Vagina (tissue), 2 donors: ENCODE results near the gene ATXN10. TPM values are rescaled to one million over a fixed set of nuclear protein-coding genes. Genes with fewer than 3 reads are reported as not detected.
"Not testable (repeated sequence)": the region's sequence is repeated elsewhere in the genome, so short reads cannot be mapped to it uniquely, and the experiment has no call there.

ENCODE experiments used
- DNase-seq, 2 donors: peaks; one replicate each; pipeline ENCODE4 v3.0.0-alpha.2; 2017; ENCODE audit errors: extremely low spot score in 2 of 2
- H3K27ac ChIP-seq: fragments of 200-600 bp; sonication (generic); one replicate; pipeline ENCODE4 v1.5.1; 2019
- H3K27me3 ChIP-seq: fragments of 200-600 bp; sonication (generic); one replicate; pipeline ENCODE4 v1.5.1; 2019
- H3K36me3 ChIP-seq, 2 donors: fragments of 200-600 bp; sonication (generic); one replicate each; pipeline ENCODE4 v1.5.1; 2017 to 2019
- H3K4me1 ChIP-seq: fragments of 200-600 bp; sonication (generic); one replicate; pipeline ENCODE4 v1.5.1; 2019
- H3K4me3 ChIP-seq, 2 donors: fragments of 200-600 bp; sonication (generic); 1 replicate in 1 of 2; 2 replicates in 1 of 2; pipeline ENCODE4 v1.5.1; 2016 to 2019
- H3K9me3 ChIP-seq: fragments of 200-600 bp; sonication (generic); one replicate; pipeline ENCODE4 v1.5.1; 2019
- CTCF ChIP-seq, 3 experiments: fragments of 450-650 bp in 2 of 3; fragments of 200-600 bp in 1 of 3; sonication (generic) in 1 of 3; IDR thresholded peaks; one replicate each; pipeline ENCODE4 v1.5.1; 2017 to 2019; ENCODE audit warnings: antibody characterized with exemption in 3 of 3, mild to moderate bottlenecking in 2 of 3, moderate library complexity in 2 of 3
- POLR2A ChIP-seq, 2 donors: fragments of 450-650 bp; IDR thresholded peaks; one replicate each; pipeline ENCODE4 v1.6.1; 2017; ENCODE audit warnings: antibody characterized with exemption in 2 of 2, mild to moderate bottlenecking in 2 of 2, moderate library complexity in 2 of 2
- POLR2AphosphoS5 ChIP-seq, 2 donors: sonication (generic); formaldehyde crosslinking; IDR thresholded peaks; one replicate each; pipeline ENCODE4 v1.9.0; 2017; ENCODE audit warnings: antibody characterized with exemption in 2 of 2, mild to moderate bottlenecking in 2 of 2, low read depth in 1 of 2; ENCODE audit not compliant: insufficient read depth in 1 of 2
- intact Hi-C: fragments of 100-400 bp; cut with DNase I; formaldehyde crosslinking; loops from one replicate; pipeline ENCODE4 v1.15.1; 2023
- total RNA-seq: library from RNA; depleted of rRNA; stranded (reverse); fragments of >200 nt; gene quantifications from one replicate; pipeline ENCODE4 v1.2.3, GENCODE V29; 2016

ATXN10 gene
- total RNA-seq: 116 TPM

GRCh38 chr22:45671783-45672563 is at the start of gene ATXN10:
ATXN10 (plus strand) TSS chr22:45671834; CDS start chr22:45672064, 230 bp downstream.
- peaks cover 29% of the 10 kb centered on the region for H3K4me1 ChIP-seq
- peak within 1 kb of the TSS; percentile 85 to 99 for H3K4me3 ChIP-seq
- H3K27ac ChIP-seq: peak within 1 kb of the TSS; percentile 88
- intact Hi-C loops: no loop called here
- TF ChIP-seq POLR2AphosphoS5 (IDR thresholded peaks at IDR 0.05; ENCODE audit: insufficient read depth in 1 of 2, low read depth in 1 of 2): peak in 1 of 2 donors; percentile 69
- no peak for TF ChIP-seq POLR2A (IDR thresholded peaks at IDR 0.05)
- TF ChIP-seq CTCF (IDR thresholded peaks at IDR 0.05): no peak
- no peaks in the 10 kb centered on the region for H3K27me3 ChIP-seq
- H3K36me3 ChIP-seq: no peaks in the 10 kb centered on the region
- DNase-seq: no peak
- H3K9me3 ChIP-seq: no peaks in the 10 kb centered on the region

GRCh38 chr22:45621836-45622600 is 49.6 kb upstream of the ATXN10 start:
- Histone ChIP-seq H3K27me3 (no peaks in the 10 kb centered on the region), H3K27ac (no peak overlapping the region), H3K9me3 (no peaks in the 10 kb centered on the region), H3K36me3 (no peaks in the 10 kb centered on the region), H3K4me3 (no peak overlapping the region), H3K4me1 (peaks cover 14% of the 10 kb centered on the region)
- TF ChIP-seq POLR2AphosphoS5 (IDR thresholded peaks at IDR 0.05; ENCODE audit: insufficient read depth in 1 of 2, low read depth in 1 of 2) (no peak), POLR2A (IDR thresholded peaks at IDR 0.05) (no peak), CTCF (IDR thresholded peaks at IDR 0.05) (no peak)
- intact Hi-C loops: no loop called here
- DNase-seq: no peak

- H3K36me3 ChIP-seq, H3K9me3 ChIP-seq, DNase-seq, H3K27me3 ChIP-seq, H3K27ac ChIP-seq, H3K4me3 ChIP-seq, intact Hi-C loops: not testable (repeated sequence)
- peaks cover 14% of the 10 kb centered on the region for H3K4me1 ChIP-seq
These were observed 48.0 kb upstream of the ATXN10 start for GRCh38 chr22:45623464-45624145.

GRCh38 chr22:45626198-45626651 is 45.4 kb upstream of the ATXN10 start:
- Histone ChIP-seq H3K27ac (no peak overlapping the region), H3K36me3 (no peaks in the 10 kb centered on the region), H3K4me1 (peaks cover 14% of the 10 kb centered on the region), H3K9me3 (no peaks in the 10 kb centered on the region), H3K4me3 (no peak overlapping the region), H3K27me3 (no peaks in the 10 kb centered on the region)
- no peak for TF ChIP-seq POLR2A (IDR thresholded peaks at IDR 0.05)
- TF ChIP-seq CTCF (IDR thresholded peaks at IDR 0.05): no peak
- peak; percentile 54 to 59 for TF ChIP-seq POLR2AphosphoS5 (IDR thresholded peaks at IDR 0.05; ENCODE audit: insufficient read depth in 1 of 2, low read depth in 1 of 2)
- intact Hi-C loops: no loop called here
- DNase-seq: no peak

GRCh38 chr22:45627489-45628233 is 44.0 kb upstream of the ATXN10 start:
- no peak for TF ChIP-seq POLR2A (IDR thresholded peaks at IDR 0.05)
- TF ChIP-seq POLR2AphosphoS5 (IDR thresholded peaks at IDR 0.05; ENCODE audit: insufficient read depth in 1 of 2, low read depth in 1 of 2): no peak
- TF ChIP-seq CTCF (IDR thresholded peaks at IDR 0.05): no peak
- Histone ChIP-seq H3K27me3 (no peaks in the 10 kb centered on the region), H3K4me1 (peaks cover 14% of the 10 kb centered on the region), H3K9me3 (no peaks in the 10 kb centered on the region), H3K27ac (no peak overlapping the region), H3K36me3 (no peaks in the 10 kb centered on the region), H3K4me3 (no peak overlapping the region)
- no peak for DNase-seq
- intact Hi-C loops: no loop called here
